Progenitor cell of endocrine pancreas (in vitro differentiated cells): ENCODE data around the gene TECPR2. TPM values are rescaled to one million over a fixed set of nuclear protein-coding genes. Genes with fewer than 3 reads are reported as not detected.

ENCODE experiments used
- DNase-seq: peaks from one replicate; pipeline ENCODE4 v3.0.0; 2021; ENCODE audit warnings: low spot score; ENCODE audit not compliant: unreplicated experiment
- H3K27ac Mint-ChIP-seq: 2 replicates; pipeline ENCODE4 v1.8.0; 2021; ENCODE audit warnings: mild to moderate bottlenecking, moderate library complexity, mixed read lengths
- H3K27me3 Mint-ChIP-seq: 2 replicates; pipeline ENCODE4 v1.8.0; 2021; ENCODE audit warnings: mixed read lengths
- H3K36me3 Mint-ChIP-seq: 2 replicates; pipeline ENCODE4 v1.8.0; 2022; ENCODE audit warnings: mixed read lengths; ENCODE audit not compliant: insufficient read depth
- H3K4me1 Mint-ChIP-seq: 2 replicates; pipeline ENCODE4 v1.8.0; 2021; ENCODE audit warnings: low read depth, mixed read lengths
- H3K4me3 Mint-ChIP-seq: 2 replicates; pipeline ENCODE4 v1.8.0; 2021; ENCODE audit warnings: low read depth, mild to moderate bottlenecking, moderate library complexity, mixed read lengths
- H3K9me3 Mint-ChIP-seq: 2 replicates; pipeline ENCODE4 v1.8.0; 2021; ENCODE audit warnings: low read depth, mixed read lengths
- total RNA-seq: library from RNA; stranded (reverse); gene quantifications from 2 replicates; pipeline ENCODE4 v1.2.1, GENCODE V29; 2021
- TF ChIP-seq, protein P1 (sequence below): fragments of 200-600 bp; sonication (generic); IDR thresholded peaks from one replicate; pipeline ENCODE4 v1.5.0; 2021; ENCODE audit warnings: antibody characterized with exemption, mild to moderate bottlenecking; ENCODE audit not compliant: unreplicated experiment

The TECPR2 gene
- total RNA-seq, 1 donor from 2014 or later = 34.2 TPM

DNA sequence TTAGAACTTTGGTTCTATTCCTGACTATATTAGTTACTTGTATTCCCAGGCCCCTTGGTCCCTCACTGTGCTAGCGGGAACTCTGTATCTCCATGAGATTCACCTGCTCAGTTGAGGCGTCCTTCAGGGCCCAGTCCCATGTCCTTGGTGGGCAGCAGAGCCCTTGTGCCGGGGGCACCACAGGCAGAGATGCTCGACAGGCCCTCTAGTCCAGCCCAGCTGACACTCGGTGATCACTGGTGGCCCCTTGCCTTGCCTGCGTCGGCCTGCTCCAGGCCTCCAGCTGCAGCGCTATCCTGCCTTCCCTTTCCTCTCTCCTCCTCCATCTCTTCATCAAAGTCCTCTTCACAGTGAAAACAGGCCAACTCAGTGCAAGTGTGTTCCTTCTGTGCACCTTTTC, 76.8 kb downstream of the TECPR2 start:
- peaks cover 6% of the 10 kb centered on the region for H3K36me3 Mint-ChIP-seq
- no peaks in the 10 kb centered on the region for H3K27me3 Mint-ChIP-seq
- no peak overlapping the region for H3K4me3 Mint-ChIP-seq

DNA sequence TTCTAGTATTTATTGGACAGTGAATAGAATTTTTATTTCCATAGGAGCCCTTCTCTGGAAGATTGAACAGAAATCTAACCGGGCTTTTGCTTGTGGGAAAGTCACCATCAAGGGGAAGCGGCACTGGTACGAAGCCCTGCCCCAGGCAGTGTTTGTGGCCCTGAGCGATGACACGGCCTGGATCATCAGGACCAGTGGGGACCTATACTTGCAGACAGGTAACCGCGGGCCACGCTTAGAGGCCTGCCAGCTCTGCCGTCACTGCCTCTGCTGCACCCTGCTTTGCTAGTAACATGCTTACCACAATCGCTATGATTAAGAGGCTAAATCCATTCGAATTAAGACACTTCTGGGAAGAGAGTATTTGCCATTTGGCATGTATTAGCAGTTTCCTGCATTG, 77.7 kb downstream of the TECPR2 start:
- DNase-seq = no peak
- H3K27me3 Mint-ChIP-seq = no peaks in the 10 kb centered on the region
- no peak overlapping the region for H3K27ac Mint-ChIP-seq
- peaks cover 1% of the 10 kb centered on the region for H3K4me1 Mint-ChIP-seq
- no peaks in the 10 kb centered on the region for H3K9me3 Mint-ChIP-seq
- TF ChIP-seq, protein P1, sequence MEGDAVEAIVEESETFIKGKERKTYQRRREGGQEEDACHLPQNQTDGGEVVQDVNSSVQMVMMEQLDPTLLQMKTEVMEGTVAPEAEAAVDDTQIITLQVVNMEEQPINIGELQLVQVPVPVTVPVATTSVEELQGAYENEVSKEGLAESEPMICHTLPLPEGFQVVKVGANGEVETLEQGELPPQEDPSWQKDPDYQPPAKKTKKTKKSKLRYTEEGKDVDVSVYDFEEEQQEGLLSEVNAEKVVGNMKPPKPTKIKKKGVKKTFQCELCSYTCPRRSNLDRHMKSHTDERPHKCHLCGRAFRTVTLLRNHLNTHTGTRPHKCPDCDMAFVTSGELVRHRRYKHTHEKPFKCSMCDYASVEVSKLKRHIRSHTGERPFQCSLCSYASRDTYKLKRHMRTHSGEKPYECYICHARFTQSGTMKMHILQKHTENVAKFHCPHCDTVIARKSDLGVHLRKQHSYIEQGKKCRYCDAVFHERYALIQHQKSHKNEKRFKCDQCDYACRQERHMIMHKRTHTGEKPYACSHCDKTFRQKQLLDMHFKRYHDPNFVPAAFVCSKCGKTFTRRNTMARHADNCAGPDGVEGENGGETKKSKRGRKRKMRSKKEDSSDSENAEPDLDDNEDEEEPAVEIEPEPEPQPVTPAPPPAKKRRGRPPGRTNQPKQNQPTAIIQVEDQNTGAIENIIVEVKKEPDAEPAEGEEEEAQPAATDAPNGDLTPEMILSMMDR = no peak
- H3K4me3 Mint-ChIP-seq = no peak overlapping the region
- peaks cover 11% of the 10 kb centered on the region for H3K36me3 Mint-ChIP-seq

More for the DNA sequence above, 76.8 kb downstream of the TECPR2 start:
- Mint-ChIP-seq H3K27ac (no peak overlapping the region), H3K9me3 (no peaks in the 10 kb centered on the region), H3K4me1 (peaks cover 1% of the 10 kb centered on the region)
- no peak for DNase-seq
- TF ChIP-seq, protein P1 = no peak

DNA sequence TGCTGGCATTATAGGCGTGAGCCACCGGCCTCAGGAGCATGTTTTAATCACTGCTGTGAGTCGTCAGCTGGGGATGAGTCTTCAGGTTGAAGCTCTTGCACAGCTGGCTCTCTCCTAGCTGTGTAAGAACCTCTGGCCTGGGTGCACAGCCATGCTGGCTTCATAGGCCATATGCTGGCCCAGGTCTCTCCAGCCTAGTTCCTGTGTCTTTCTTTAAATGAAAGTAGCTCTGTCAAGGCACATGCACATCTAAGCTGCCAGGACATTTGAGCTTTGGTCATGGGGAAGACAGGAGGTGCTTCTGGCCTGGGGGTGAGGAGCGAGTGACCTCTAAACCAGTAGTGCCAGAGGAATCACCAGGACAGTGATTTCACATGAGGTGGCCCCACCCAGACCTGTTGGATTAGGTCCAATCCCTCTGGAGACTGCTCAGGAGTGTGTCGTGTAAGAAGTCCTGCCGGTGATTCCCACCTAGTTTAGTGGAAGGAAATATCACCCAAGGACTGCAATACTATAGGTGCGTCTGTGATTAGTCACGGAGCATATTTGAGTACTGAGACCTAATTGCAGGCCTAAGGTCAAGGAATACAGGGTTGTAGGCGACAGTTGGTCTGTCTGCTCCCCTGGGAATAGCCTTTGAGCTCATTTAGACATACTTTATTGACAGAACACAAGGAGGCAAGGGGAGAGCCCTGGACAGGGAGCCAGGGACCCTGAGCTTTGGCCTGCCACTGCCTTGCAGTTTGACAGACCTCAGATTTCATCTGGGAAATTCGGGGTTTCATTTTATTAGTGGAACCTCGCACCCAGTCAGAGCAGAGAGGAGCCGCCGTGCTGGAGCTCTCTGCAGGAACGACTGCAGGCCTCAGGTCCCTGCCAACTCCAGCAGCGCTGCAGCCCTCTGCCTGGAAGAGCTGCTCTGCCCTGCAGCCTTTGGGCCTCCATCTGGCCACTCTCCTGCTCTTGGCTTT, 79.8 kb downstream of the TECPR2 start:
- Mint-ChIP-seq H3K4me1 (peaks cover 1% of the 10 kb centered on the region), H3K9me3 (no peaks in the 10 kb centered on the region), H3K36me3 (peaks cover 15% of the 10 kb centered on the region), H3K4me3 (no peak overlapping the region), H3K27me3 (no peaks in the 10 kb centered on the region), H3K27ac (no peak overlapping the region)
- TF ChIP-seq, protein P1 = no peak
- no peak for DNase-seq

DNA sequence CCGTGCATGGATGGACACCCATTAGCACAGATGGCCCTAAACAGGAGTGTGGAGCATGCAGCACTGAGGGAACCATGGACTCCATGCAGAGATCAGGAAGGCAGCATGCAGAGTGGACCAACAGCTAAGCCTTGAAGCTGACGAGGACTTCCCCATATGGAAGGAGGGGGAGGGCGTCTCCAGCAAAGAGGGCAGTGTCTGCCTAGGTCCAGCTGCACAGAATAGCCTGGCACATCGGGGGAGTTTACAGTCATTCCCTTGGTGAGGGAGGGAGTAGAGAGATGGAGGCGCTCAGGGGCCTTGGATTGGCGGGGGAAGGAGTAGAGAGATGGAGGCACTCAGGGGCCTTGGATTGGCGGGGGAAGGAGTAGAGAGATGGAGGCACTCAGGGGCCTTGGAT, 82.3 kb downstream of the TECPR2 start:
- Mint-ChIP-seq H3K36me3 (peaks cover 16% of the 10 kb centered on the region), H3K4me1 (no peaks in the 10 kb centered on the region), H3K27me3 (no peaks in the 10 kb centered on the region), H3K9me3 (no peaks in the 10 kb centered on the region), H3K4me3 (no peak overlapping the region), H3K27ac (no peak overlapping the region)
- TF ChIP-seq, protein P1 = no peak
- DNase-seq = no peak

DNA sequence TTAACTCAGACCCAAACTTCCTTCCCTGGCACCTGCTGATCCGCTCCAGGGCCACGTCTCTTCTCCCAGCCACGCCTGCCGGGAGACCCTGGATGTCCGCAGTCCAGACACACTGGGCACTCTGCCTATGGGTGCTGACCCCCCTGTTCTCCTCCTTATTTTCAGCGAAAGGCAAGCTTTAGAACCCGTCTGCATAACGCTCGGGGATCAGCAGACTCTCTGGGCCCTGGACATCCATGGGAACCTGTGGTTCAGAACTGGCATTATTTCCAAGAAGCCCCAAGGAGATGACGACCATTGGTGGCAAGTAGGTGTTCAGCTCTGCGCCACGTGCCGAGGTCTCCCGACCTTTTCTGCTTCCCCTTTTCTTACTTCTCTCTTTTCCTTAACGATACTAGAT, 82.9 kb downstream of the TECPR2 start:
- Mint-ChIP-seq H3K4me1 (no peaks in the 10 kb centered on the region), H3K4me3 (no peak overlapping the region), H3K9me3 (no peaks in the 10 kb centered on the region), H3K27me3 (no peaks in the 10 kb centered on the region), H3K36me3 (peaks cover 19% of the 10 kb centered on the region), H3K27ac (no peak overlapping the region)
- TF ChIP-seq, protein P1 = no peak
- no peak for DNase-seq
